MM.1S (cell line): Measurements from ENCODE around the gene RAB11FIP4.

ENCODE experiments used
- EZH2 ChIP-seq: fragments of 300-600 bp; sonication (generic); optimal IDR thresholded peaks from 2 replicates; pipeline ENCODE3; 2017; ENCODE audit warnings: low read depth, mild to moderate bottlenecking, antibody characterized with exemption, low read length, mixed read lengths
- TF ChIP-seq, protein P1 (sequence below): fragments of 300-600 bp; sonication (generic); IDR thresholded peaks from 2 replicates; pipeline ENCODE4 v1.5.1; 2016; ENCODE audit warnings: antibody characterized with exemption, low read length, mixed read lengths

DNA sequence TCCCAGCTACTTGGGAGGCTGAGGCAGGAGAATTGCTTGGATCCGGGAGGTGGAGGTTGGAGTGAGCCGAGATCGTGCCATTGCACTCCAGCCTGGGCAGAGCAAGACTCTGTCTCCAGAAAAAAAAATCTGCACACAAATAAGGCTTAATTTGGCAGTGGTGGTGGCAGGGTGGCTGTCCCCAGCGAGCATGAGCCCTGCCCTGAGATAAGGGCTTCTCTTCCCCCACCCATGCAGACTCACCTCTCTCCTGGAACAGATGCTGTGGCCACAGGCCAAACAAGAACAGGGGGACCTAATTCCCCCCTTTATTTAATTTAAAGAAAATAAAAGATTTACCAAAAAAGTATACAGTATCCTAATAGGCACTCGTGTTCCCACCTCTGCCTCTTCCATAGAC lies 157.2 kb downstream of the RAB11FIP4 start:
- TF ChIP-seq, protein P1, sequence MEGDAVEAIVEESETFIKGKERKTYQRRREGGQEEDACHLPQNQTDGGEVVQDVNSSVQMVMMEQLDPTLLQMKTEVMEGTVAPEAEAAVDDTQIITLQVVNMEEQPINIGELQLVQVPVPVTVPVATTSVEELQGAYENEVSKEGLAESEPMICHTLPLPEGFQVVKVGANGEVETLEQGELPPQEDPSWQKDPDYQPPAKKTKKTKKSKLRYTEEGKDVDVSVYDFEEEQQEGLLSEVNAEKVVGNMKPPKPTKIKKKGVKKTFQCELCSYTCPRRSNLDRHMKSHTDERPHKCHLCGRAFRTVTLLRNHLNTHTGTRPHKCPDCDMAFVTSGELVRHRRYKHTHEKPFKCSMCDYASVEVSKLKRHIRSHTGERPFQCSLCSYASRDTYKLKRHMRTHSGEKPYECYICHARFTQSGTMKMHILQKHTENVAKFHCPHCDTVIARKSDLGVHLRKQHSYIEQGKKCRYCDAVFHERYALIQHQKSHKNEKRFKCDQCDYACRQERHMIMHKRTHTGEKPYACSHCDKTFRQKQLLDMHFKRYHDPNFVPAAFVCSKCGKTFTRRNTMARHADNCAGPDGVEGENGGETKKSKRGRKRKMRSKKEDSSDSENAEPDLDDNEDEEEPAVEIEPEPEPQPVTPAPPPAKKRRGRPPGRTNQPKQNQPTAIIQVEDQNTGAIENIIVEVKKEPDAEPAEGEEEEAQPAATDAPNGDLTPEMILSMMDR, result no peak
- TF ChIP-seq EZH2, result no peak
